ENCODE results near the gene CEP112.
"Not testable (repeated sequence)": the region's sequence is repeated elsewhere in the genome, so short reads cannot be mapped to it uniquely, and the experiment has no call there.

Gene CEP112

DNA sequence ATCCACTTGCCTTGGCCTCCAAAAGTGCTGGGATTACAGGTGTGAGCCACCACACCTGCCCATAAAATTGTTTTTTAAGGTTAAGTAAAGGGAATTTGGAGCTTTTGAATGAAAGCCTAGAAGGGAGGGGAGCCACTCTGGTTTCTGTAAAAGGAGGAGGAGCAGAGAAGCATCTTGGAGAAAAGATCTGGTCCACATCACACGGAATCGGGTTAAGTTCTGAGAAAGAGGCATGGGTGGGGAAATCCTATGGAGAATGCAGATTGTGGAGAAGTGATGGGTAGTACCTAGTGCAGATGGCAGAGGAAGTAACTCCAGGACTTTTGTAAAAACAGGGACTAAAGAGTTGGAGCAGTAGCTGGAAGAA lies 18.3 kb upstream of the CEP112 start:
- no peak for DNase-seq

DNA sequence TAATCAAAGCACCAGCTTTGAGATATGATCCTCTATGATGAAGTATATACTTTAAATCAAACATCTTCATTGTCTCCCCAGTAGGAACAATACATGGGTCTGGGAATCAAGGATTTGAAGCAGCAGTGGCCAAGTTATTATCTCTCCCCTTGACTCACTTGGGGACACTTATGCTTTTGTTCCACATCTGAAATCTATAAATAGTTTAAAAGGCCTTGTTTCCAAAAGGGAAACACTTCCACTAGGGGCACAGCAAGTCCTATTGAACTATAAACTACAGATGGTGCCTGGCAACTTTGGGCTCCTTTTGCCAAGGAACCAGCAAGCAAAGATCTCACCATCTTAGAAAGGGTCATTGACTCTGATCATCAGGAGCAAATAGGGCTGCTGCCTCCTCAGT lies 16.0 kb upstream of the CEP112 start:
- DNase-seq, result no peak

DNA sequence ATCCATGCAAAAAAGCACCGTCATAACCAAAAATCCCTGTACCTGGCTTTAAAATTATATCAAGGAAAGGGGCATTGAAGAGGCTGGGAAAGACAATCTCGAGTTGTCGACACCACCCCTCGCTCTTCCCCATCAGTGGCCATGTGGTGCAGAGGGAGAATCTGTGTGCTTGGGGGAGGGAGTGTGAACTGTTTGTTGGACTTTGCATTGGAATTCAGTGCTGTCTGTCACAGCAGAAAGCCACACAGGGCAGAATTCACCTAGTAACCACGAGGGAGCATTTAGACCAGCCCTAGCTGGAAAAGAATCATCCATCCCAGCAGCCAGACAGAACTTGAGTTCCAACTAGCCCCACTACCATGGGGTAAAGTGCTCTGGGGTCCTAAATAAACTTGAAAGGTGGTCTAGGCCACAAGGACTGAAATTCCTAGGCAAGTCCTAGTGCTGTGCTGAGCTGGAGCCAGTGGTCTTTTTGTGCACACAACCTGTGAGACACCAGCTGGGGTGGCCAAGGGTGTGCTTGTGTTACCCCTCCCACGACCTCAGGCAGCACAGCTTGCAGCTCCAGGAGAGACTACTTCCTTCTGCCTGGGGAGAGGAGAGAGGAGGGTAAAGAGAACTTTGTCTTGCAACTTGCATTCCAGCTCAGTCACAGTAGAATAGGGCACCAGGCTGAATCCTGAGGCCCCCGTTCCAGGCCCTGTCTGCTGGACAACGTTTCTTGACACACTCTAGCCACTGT lies 11.5 kb upstream of the CEP112 start:
- DNase-seq, result no peak

DNA sequence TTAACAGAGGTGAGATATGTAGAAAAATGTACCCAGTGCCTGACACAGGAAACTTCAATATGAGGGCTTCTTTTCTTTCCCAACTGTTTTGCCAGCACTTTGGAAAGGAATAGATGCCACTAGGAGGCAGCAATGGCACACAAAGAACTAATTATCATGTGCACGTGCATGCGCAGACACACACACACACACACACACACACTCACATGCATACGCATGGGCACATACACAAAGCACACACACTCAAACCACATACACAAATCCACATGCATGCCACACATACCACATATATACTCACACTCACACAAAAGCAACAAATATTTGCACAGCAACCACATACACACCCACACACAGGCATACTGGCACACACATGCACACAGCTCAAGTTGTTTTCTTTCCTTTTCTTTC lies 8.8 kb upstream of the CEP112 start:
- DNase-seq, result peak; percentile 54

DNA sequence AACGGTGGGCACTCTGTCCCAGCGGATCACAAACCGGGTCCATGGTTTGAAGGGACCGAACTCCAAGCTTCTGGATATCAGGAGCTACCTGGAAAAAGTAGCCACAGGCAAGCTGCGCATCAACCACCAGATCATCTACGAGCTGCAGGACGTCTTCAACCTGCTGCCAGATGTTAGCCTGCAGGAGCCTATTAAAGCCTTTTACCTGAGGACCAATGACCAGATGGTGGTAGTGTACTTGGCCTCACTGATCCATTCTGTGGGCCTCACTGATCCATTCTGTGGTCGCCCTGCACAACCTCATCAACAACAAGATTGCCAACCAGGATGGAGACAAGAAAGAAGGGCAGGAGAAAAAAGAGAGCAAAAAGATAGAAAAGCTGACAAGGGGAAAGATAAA lies 6.3 kb upstream of the CEP112 start:
- DNase-seq, result no peak

DNA sequence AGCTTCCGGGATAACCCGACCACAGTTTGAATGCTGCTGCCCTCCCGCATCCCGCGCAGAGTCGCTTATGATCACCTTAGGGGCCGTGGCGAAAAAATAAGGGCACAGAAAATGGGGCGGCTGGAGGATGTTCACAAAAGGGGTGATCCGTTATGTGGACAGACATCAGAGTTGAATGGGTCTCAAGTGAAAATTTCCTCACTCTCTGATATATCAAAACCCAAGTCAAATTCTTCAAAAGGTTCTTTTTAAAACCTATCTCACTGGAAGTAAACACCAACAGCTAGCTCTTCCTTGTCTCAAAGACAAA lies 400 bp upstream of the CEP112 start:
- no peak for DNase-seq

DNA sequence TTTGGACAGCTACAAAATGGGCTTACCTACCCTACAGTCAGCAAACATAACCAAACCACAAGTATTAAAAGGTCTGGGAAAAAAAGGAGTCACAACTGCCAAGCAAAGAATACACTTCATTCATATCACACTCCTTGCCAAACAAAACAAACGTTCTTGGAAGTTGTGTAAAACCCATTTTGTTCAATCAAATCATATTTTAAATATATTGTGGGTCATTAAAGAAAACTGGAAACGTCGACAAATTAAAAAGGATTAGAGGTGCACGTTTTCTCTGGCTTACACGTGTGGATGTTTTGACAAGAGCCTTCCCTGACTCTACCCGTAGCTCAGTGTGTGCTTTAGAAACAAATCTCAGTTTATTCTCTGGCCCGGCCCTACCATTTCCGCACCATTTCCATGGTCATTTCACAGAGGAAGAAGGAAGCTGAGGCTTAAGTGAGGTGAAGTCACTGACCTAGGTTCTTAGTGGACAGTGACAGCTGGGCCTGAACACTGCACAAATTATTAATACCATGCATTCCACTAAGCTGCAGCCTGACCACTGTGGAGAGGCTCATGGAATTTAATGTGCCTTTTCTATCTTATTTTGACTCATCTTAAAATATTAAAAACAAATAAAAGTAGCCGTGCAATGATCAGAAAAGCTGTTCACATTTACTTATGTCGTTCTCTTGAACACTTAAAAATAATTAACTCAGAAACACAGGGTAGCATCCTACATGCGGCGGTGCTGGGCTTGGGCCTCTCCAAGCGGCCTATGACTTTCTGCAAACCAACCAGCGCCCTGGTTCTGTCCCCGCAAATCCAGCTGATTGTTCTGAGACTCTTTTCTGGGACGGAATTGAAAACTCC lies 968 bp downstream of the CEP112 start:
- DNase-seq, result no peak

DNA sequence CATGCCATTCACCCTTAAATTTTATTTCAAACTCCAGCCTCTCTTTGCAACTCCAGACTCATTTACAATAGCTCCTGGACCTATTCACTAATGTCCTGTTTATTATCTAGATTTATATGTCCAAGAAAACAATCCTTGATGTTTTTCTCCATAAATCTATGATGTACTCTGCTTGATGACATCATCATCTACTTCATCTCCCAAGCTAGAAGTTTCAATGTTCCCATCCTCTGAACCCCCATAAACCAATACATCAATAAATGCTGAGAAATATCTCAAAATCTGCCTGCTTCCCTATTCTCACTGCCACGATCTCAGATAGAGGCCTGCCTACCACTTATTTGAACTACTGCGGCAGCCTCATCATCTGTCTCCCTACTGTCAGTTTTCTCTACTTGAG lies 4.2 kb downstream of the CEP112 start:
- no peak for DNase-seq

DNA sequence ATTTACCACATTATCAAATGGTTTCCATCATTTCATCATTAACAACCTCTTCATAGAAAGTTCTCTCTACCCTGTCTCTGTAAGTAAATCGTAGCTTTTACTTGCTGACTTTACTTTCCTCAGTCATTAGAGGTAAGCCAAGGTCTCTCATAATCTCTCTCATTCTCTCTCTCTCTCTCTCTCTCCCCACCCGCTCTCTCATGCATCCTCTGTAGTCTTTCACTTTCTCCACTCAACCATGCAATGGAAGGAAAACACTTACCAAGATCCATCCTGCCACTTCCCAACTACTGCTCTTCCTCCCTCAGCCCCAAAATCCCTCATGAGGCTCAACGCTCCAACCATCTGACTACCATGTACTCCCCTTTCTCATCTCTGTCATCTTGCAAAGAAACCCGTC lies 6.1 kb downstream of the CEP112 start:
- DNase-seq, result no peak

DNA sequence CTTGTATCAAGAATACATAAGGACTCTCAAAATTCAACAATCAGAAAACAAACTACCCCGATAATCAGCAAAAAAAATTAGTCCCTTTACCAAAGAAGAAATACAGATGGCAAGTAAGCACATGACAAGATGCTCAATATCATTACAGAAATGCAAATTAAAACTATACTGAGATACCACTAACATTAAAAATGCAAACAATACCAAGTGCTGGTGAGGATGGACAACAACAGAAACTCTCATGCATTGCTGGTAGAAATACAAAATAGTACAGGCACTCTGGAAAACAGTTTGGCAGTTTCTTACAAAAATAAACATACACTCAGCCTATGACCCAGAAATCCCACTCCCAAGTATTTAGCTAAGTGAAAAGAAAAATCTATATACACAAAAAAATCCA lies 7.5 kb downstream of the CEP112 start:
- no peak for DNase-seq

DNA sequence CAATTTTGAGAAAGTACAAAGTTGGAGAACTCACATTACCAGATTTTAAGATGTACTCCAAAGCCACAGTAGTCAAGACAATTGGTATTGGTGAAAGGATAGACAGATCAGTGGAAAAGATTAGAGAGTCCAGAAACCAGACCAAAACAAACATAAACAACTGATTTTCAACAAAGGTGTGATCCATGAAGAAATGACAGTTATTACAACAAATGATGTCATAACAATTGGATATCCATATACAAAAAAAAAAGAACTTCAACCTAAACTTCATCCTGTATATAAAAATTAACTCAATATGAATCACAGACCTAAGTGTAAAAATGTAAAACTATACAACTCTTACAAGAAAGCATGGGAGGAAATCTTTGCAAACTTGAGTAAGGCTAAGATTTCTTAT lies 8.4 kb downstream of the CEP112 start:
- no peak for DNase-seq

DNA sequence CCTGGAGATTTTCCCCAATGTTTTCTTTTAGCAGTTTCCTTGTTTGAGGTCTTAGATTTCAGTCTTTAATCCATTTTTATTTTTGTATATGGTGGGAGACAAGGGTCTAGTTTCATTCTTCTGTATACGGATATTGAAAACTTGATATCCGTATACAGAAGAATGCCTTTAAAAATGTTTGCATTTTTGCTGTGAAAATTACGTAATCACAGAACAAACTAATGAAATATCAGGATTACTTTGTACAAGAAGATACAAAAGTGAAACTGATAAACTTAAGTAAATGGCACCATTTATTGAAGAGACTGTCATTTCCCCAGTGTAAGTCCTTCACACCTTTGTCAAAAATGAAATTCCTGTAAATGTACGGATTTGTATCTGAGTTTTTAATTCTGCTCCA lies 13.3 kb downstream of the CEP112 start:
- DNase-seq, result no peak

DNA sequence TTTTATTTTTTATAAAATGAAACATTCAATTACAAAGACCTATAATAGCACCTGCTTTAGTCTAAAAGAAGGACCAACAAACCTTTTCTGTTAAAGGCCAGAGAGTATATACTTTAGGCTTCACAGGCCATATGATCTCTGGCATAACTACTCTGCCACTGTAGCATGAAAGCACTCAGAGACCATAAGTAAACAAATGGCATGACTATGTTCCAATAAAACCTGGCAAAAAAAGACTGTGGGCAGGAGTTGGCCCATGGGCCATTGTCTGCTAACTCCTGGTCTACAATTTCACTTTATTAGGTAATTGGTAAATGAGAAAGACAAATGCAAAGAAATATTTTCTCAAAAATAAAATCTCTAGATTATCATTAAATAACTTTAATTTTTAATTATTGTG lies 14.9 kb downstream of the CEP112 start:
- DNase-seq, result no peak

DNA sequence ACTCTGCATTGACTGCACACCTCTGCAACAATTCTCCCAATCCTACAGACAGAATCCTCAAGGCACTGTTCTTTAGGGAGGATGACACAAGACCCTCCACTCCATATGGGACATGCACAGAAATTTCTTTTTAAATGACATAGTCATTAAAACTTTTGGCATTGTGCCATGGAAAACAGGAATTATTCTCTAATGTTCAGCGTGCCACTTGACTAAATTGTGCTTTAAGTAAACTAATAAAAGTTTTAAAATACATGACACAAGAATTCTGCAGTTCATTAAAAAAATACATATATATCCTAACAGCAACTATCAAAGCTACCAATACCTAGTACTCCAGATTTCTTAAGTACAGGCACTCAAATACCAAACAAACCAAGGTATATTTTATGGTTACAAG lies 16.0 kb downstream of the CEP112 start:
- DNase-seq, result no peak

DNA sequence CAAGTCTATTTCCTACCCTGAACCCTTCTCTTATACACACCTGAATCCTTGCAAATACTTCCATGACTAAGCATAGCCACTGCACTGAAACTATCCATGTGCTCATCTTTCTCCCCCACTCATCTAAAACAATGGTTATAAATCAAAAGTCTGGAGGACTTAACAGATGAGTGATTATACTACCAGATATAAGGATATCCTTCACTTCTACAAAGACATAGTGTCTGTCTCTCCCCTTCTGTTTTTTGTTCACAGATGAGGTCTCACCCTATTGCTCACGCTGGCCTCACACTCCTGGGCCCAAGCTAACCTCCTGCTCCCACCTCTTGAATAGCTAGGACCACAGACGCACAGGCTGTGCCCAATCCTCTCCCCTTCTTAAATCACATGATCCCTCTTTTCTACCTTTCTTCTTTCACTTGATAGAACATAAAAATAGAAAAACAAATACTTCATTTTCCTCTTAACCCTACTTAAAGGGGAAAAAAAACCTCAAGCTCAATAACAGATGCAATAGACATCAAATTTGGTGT lies 19.2 kb downstream of the CEP112 start:
- no peak for DNase-seq

DNA sequence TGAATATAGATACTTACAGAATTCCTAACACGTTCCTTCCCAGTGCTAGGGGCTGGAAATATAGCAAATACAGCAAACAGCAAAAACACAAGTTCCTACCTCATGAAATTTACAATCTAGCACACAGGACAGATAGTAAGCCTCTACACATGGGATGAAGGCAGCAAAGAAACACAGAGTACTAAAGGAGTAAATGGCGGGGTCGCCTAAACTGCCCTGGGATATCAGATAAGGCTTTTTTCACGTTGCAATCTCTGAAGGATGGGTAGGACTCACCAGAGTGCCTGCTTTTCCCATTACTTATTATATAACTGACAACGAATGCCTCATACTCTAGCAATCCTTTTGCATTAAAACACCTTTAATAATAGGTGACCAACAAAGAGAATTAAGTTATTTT lies 19.8 kb downstream of the CEP112 start:
- DNase-seq, result no peak

DNA sequence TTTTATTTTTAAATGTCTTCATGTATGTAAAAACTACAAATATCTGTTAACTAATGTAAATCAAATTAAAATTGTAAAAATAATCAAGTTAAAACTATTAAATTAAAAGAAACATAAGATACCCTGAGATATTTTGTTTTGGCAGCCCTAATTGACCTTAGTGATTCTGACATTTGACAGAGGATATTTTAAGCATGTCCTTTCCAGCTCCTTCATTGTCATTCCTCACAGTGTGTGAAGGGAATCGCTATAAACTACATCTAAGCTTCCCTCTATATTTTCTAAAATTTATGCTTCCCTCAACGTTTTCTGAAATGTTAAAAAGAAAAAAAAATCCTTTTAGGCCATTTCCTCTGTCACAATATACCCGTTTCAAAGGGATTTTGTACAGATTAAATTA lies 20.2 kb downstream of the CEP112 start:
- DNase-seq, result no peak

DNA sequence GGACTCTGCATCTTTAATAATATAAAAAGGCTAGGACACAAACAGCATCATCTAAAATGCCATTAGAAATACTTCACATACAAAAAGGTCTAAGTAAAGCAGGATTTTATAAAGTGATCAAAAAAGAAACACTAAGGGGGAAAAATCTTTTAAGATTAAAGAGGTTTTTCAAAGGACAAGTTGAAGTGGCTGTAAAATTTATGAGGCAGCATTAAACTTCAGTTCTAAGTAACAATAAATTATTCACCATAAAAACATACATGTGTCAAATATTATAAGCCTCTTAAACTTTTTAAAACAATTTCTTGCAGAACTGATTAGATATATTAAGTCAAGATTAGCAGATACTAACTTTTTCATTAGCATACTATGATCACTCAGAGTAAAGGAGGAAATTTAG lies 20.8 kb downstream of the CEP112 start:
- no peak for DNase-seq

DNA sequence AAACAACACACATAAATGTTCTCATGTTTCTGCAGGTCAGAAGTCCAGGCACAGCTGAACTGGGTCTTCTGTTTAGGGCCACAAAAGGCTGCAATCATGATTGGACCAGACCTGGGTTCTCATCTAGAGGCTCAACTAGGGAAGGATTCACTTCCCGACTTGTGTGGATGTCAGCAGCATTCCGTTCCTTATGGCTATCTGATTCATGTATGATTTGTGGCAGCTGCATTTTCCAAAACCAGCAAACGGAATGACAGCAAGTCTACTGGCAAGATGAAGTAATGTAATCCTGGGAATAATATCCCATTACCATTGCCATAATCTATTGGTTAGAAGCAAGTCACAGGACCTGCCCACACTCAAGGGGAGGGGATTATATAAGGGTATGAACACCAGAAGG lies 22.1 kb downstream of the CEP112 start:
- no peak for DNase-seq

DNA sequence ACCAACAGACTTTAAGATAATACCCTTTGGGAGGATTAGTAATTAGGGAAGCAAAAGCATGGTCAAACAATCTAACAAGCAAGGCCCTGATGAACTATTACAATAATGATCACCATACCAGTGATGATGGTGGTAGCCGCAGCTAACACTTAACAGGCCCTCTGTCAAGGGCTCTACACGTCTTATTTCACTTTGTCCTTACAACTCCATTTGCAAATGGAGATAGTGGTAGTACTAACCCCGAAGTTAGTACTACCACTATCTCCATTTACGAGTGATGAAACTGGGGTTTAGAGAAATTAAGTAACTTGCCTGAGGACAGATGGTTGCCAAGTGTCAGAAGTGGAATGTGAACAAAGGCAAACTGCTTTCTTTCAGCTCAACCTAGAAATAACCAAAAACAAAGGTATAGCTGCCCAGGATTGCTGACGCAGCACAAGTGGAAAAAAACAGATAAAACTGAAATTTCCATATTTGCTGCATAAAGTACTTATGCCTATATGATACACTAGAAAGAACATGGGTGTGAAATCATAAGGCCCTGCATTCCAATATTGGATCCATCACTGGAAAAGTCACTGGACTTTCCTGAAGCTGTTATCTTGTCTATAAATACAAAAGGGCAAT lies 24.6 kb downstream of the CEP112 start:
- DNase-seq, result no peak

DNA sequence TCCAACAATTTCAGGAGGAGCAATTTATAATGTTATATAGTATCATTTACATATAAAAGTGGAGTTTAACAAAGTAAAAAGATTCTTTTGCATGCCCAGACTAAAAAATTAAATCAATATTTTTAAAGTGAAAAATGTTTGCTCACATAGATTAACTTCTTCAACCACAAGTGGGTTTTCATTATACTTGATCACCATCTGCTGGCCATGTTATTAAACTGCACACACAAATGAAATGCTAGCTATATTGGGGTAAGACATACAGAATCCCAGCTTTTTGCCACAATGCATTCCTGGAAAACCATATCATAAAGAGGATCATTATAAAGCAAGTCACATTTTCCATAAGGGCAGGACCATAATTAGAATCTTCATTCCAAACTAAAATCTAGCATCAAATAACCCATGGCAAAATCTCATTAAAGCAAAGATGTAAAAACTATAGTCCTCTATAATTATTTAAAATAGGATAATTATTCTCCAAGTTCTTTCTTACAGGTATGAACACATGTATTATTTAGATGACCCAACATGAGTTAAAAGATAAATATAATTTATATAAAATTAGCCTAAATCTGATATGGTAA lies 26.3 kb downstream of the CEP112 start:
- no peak for DNase-seq

DNA sequence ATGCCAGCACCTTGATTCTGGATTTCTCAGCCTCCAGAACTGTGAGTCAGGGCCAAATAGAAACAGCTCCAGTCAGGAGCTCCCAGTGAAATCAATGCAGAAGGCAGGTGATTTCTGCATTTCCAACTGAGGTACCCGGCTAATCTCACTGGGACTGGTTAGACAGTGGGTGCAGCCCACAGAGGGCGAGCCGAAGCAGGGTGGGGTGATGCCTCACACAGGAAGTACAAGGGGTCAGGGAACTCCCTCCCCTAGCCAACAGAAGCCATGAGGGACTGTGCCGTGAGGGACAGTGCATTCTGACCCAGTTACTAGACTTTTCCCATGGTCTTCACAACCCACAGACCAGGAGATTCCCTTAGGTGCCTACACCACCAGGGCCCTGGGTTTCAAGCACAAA lies 36.9 kb downstream of the CEP112 start:
- DNase-seq, result not testable (repeated sequence)

DNA sequence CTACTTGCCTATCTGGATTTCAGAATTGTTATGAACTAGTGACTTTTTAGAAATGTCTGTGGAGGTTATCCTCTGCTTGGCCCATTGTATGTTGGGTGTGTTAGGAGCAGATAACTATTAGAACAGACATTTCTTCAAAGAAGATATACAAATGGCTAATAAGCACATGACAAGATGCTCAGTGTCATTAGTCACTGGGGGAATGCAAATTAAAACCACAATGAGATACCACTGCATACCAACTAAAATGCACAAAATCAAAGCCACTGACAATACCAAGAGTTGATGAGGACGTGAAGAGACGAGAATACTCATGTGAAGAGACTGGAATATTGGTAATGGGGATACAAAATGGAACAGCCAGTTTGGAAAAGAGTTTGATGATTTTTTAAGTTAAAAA lies 39.2 kb downstream of the CEP112 start:
- no peak for DNase-seq

DNA sequence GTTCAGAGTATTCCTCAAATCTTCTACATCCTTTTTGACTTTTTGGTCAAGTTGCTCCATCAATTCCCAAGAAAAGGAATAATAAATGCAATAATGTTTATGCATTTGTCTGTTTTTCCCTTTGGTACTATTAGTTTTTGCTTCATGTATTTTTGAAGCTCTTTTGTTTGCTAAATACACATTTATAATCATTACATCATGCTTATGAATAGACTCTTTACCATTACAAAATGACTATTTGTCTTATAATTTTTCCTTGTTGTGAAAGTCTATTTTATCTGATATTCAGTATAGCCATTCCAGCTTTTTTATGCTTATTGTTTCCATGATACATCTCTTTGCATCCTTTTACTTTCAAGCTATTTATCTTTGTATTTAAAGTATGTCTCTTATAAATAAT lies 41.2 kb downstream of the CEP112 start:
- no peak for DNase-seq

All from CD4-positive, alpha-beta T cell treated with Interferon gamma for 1 hour (primary cell).